Kidney epithelial cell (primary cell): ENCODE measurements around the gene CILP2. TPM values are rescaled to one million over a fixed set of nuclear protein-coding genes. Genes with fewer than 3 reads are reported as not detected.

Experiments
- DNase-seq: peaks from one replicate; pipeline ENCODE4 v3.0.0-alpha.2; 2010; ENCODE audit warnings: low read depth
- H3K27me3 ChIP-seq: 2 replicates; pipeline ENCODE4 v1.6.0; 2011; ENCODE audit warnings: low read length; ENCODE audit not compliant: control insufficient read depth, insufficient read depth
- H3K36me3 ChIP-seq: 2 replicates; pipeline ENCODE4 v1.5.1; 2011; ENCODE audit warnings: low read length; ENCODE audit not compliant: control insufficient read depth, insufficient read depth
- H3K4me3 ChIP-seq: 2 replicates; pipeline ENCODE4 v1.5.1; 2011; ENCODE audit warnings: low read depth, mild to moderate bottlenecking, control low read depth, low read length
- total RNA-seq: library from RNA; depleted of rRNA; stranded (reverse); fragments of >200 nt; gene quantifications from 2 replicates; pipeline ENCODE4 v1.2.3, GENCODE V29; 2015
- TF ChIP-seq, protein P1 (sequence below): IDR thresholded peaks from 2 replicates; pipeline ENCODE4 v1.5.1; 2011; ENCODE audit warnings: mild to moderate bottlenecking, moderate library complexity, low read length, control low read depth, inconsistent platforms; ENCODE audit not compliant: insufficient read depth, poor library complexity, severe bottlenecking

Gene CILP2, protein sequence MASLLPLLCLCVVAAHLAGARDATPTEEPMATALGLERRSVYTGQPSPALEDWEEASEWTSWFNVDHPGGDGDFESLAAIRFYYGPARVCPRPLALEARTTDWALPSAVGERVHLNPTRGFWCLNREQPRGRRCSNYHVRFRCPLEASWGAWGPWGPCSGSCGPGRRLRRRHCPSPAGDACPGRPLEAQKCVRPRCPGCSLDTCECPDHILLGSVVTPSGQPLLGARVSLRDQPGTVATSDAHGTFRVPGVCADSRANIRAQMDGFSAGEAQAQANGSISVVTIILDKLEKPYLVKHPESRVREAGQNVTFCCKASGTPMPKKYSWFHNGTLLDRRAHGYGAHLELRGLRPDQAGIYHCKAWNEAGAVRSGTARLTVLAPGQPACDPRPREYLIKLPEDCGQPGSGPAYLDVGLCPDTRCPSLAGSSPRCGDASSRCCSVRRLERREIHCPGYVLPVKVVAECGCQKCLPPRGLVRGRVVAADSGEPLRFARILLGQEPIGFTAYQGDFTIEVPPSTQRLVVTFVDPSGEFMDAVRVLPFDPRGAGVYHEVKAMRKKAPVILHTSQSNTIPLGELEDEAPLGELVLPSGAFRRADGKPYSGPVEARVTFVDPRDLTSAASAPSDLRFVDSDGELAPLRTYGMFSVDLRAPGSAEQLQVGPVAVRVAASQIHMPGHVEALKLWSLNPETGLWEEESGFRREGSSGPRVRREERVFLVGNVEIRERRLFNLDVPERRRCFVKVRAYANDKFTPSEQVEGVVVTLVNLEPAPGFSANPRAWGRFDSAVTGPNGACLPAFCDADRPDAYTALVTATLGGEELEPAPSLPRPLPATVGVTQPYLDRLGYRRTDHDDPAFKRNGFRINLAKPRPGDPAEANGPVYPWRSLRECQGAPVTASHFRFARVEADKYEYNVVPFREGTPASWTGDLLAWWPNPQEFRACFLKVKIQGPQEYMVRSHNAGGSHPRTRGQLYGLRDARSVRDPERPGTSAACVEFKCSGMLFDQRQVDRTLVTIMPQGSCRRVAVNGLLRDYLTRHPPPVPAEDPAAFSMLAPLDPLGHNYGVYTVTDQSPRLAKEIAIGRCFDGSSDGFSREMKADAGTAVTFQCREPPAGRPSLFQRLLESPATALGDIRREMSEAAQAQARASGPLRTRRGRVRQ
- 0.07 TPM in 1 of 2 replicates, not detected in the other for total RNA-seq

DNA sequence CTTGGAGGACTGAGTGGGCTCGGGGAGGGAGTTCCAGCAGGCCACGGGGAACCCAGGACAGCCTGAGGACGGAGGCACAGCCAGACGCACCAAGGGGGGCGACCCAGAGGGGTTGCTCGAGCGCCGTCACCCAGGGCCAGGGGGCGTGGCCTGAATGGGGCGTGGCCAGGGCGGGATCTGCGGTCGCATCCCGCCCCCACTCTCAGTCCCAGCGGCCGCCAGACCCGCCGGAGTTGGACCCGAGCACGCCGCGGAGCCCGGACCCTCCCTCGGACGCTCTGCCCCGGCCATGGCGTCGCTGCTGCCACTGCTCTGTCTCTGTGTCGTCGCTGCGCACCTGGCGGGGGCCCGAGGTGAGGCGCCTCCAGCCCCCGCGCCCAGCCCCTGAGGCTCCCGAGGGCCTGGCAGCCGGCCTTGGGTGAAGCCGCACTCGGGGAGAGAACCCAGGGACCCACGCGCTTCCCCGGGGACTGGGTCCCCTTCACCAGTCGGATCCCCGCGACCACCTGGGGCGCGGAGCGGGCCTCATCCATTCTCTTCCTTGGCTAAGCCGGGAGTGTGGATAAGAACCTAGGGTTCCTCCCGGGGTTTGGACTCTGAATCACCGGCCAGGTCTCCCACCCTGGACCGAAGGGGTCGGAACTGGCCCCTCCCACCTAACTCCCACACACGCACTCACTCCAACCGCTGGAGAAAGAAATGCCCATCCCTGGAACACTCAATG is at the start of gene CILP2:
TSS of gene CILP2 (plus strand) at position 205 of the 724 bp plus-strand sequence. CDS start at position 290, 85 bp downstream.
- H3K27me3 ChIP-seq, result peaks cover 50% of the 10 kb centered on the region
- no peak for DNase-seq
- no peaks in the 10 kb centered on the region for H3K36me3 ChIP-seq
- TF ChIP-seq, protein P1, sequence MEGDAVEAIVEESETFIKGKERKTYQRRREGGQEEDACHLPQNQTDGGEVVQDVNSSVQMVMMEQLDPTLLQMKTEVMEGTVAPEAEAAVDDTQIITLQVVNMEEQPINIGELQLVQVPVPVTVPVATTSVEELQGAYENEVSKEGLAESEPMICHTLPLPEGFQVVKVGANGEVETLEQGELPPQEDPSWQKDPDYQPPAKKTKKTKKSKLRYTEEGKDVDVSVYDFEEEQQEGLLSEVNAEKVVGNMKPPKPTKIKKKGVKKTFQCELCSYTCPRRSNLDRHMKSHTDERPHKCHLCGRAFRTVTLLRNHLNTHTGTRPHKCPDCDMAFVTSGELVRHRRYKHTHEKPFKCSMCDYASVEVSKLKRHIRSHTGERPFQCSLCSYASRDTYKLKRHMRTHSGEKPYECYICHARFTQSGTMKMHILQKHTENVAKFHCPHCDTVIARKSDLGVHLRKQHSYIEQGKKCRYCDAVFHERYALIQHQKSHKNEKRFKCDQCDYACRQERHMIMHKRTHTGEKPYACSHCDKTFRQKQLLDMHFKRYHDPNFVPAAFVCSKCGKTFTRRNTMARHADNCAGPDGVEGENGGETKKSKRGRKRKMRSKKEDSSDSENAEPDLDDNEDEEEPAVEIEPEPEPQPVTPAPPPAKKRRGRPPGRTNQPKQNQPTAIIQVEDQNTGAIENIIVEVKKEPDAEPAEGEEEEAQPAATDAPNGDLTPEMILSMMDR, result no peak
- H3K4me3 ChIP-seq, result no peak within 1 kb of the TSS

DNA sequence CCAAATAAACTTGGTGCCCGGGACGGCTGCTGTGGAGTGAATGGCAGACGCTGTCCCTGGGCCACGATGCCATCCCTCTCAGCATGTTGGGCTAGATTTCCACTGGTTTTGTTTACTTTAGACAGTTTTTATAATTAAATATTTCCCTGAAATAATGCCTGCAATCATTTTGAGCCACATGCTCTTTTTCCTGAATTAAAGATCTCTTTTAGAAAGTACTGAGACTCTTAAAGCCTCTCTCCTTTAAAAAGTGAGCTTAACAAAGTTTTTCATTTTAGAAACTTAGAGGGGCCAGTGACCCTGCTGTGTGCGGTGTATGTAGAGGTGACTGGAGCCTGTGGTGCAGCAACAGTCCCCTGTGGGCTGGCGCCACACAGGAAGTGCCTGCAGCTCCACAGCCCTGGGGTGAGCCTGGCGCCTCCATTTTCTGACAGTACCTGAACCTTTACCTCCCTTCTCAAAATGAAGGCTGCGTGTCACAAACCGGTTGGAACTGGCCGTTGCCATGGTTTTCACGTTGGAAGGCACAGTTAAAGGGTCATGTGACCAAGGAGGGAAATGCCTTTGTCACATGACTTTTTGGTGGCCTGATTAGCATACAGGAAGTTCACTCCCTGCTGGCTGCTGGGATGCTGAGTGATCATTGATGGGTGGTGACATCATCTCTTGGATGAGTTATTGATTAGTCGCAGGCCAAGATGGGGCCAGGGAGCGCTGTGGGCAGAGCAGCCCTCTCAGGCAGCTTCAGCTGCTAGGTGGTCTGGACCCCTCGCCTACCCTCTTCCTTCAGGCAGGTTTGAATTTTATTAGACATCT is 49.0 kb upstream of the CILP2 start:
- Histone ChIP-seq H3K4me3 (no peak overlapping the region), H3K27me3 (no peaks in the 10 kb centered on the region), H3K36me3 (no peaks in the 10 kb centered on the region)
- TF ChIP-seq, protein P1, result no peak
- DNase-seq, result peak; percentile 93

DNA sequence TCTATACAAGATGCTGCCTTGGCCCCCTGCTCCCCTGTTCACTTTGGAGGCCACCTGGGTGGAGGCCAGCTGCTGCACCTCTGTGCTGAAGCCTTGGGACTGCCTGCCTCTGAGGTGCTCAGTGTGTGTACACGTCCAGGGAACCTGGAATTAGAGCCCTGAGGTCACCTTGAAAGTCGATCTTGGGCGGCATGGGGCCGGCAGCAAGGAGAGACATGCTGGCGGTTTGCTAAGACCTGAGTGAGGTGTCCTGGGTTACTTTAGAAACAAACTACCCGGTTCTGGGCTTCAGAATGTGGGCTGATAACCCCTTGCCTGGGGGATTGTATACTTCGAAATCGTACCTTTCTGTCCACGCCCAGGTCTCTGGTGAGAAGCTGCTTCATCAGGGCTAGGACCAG is 48.3 kb upstream of the CILP2 start:
- TF ChIP-seq, protein P1, result no peak
- no peak for DNase-seq
- no peaks in the 10 kb centered on the region for H3K27me3 ChIP-seq
- H3K36me3 ChIP-seq, result peaks cover 3% of the 10 kb centered on the region
- no peak overlapping the region for H3K4me3 ChIP-seq

DNA sequence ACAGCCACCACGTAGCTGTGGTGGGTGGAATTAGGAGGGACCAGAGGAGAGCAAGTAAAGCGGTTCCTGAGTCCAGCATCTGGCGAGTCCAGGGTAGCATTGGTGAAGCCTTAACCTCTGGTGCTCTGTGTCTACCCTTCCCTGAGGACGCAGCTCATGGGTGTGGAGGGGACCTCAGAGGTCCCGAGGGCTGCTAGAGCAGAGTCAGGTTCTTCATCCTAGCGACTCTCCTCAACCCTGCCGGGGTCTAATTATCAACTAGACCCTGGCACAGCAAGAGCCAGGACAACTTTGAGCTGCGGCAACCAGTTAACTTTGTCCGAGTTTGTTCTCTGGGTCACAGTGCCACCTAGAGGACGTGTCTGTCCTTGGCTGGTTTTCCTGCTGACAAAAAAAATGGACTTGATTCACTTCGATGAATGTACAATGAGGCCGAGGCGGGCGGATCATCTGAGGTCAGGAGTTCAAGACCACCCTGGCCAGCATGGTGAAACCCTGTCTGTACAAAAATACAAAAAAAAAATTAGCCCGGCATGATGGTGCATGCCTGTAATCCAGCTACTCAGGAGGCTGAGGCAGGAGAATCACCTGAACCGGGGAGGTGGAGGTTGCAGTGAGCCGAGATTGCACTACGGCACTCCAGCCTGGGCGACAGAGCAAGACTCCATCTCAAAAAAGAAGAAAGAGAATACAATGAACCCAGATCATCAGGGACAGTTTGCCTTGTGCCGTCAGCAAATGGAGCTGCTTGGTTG is 47.7 kb upstream of the CILP2 start:
- Histone ChIP-seq H3K4me3 (no peak overlapping the region), H3K36me3 (peaks cover 3% of the 10 kb centered on the region)
- TF ChIP-seq, protein P1, result peak; percentile 76

More for the DNA sequence above, 47.7 kb upstream of the CILP2 start:
- peak; percentile 52 for DNase-seq
- H3K27me3 ChIP-seq, result no peaks in the 10 kb centered on the region
